HS-27A (cell line): ENCODE data around the gene SERPINF2.
"Not testable (repeated sequence)": the region's sequence is repeated elsewhere in the genome, so short reads cannot be mapped to it uniquely, and the experiment has no call there.

Experiments used
- DNase-seq: peaks from one replicate; pipeline ENCODE4 v3.0.0-alpha.2; 2012; ENCODE audit warnings: low read depth, missing footprints

The SERPINF2 gene

DNA sequence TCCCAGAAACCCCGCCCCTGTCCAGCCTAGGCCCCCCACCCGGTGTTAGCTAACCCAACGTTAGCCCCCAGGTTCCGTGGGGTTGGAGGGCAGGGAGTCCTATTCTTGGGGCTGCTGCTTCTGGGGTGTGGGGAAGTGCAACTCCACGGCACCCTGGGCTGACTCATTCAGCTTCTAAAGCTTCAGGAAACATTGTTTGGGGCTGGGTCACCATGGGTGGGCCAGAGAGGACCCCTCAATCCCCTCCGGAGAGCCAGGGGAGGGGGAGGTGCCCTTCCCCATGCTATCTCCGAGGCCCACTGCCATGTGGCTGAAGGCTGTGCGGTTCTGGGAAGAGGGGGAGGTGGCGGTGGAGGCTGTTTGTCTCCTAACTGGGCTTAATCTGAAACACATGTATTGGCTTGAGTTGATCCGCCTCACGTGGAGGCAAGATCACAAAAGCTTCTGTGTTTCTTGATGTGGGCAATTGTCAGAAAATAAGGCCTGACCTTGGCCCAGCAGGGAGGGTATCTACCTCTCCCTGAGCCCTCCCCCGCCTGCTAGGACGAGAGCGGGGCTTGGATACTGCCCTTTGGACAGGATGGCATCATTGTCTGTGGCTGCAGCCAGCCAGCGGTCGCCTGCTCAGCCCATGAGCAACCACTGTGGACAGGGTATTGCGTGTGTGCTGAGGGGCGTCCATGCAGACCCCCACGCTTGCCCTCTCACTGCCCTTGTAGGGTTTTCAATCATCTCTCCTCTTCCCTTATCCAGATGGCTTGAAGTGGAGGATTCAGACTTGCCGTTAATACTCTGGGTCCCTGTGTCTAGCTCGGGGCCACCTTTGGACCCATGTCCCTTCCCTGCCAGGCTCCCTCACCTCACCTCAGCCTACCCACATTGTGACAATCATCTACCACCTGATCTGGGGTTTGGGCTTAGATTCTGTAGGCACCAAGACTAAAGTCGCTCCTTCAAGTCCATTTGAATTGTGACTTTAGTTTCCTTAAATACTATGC lies 20.5 kb downstream of the SERPINF2 start:
- DNase-seq: no peak

DNA sequence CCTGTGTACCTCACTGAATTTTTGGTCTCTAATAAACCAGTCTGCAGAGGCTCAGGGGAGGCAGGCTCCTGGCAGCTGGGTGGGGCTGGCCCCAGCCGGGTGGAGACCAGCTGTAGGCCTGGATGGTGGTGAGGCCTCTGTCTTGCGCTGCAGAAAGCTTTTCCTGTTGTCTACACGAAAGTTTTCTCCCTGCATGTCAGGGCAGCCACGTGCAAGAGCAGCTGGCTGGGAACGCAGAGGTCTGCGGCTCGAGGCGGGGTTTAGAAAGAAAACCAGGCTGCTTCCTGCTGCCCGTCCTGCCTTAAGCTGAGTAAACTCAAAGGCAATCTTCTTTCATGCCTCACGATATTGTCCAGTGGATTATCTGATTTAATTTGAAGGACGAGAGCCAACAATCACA lies 21.6 kb downstream of the SERPINF2 start:
- no peak for DNase-seq

- not testable (repeated sequence) for DNase-seq
These were observed 22.0 kb downstream of the SERPINF2 start for GRCh38 chr17:1764705-1765104.

- no peak for DNase-seq
These were observed 22.9 kb downstream of the SERPINF2 start for GRCh38 chr17:1765576-1765975.

DNA sequence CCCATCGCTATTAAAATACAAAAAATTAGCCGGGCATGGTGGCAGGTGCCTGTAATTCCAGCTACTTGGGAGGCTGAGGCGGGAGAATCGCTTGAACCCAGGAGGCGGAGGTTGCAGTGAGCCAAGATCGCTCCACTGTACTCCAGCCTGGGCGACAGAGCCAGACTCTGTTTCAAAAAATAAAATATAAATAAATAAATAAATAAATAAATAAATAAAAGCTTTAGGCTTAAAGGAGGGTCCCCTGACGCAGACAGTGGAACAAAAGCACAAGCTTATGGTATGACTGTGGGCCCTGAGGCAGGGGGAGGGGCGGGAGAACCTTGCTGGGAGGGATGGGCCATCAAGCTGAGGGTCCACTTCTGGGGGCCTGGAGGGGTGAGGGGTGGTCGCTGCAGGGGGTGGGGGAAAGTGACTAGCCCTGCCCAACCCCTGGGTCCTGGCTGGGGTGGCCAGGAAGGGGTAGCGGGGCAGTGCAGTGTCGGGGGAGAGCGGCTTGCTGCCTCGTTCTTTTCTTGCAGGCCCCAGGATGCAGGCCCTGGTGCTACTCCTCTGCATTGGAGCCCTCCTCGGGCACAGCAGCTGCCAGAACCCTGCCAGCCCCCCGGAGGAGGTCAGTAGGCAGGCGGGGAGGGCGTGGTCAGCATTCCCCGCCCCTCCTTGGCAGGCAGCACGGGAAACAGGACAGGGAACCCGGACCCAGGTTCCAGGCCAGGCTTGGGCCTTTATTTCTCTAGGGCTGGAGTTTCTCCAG lies 23.9 kb downstream of the SERPINF2 start:
- no peak for DNase-seq

GRCh38 chr17:1767358-1767757 lies 24.7 kb downstream of the SERPINF2 start:
- DNase-seq: no peak

- no peak for DNase-seq
These were observed 27.3 kb downstream of the SERPINF2 start for GRCh38 chr17:1769822-1770477.

GRCh38 chr17:1773000-1773695 lies 30.5 kb downstream of the SERPINF2 start:
- not testable (repeated sequence) for DNase-seq

- DNase-seq: no peak
These were observed 31.1 kb downstream of the SERPINF2 start for GRCh38 chr17:1773696-1774181.

DNA sequence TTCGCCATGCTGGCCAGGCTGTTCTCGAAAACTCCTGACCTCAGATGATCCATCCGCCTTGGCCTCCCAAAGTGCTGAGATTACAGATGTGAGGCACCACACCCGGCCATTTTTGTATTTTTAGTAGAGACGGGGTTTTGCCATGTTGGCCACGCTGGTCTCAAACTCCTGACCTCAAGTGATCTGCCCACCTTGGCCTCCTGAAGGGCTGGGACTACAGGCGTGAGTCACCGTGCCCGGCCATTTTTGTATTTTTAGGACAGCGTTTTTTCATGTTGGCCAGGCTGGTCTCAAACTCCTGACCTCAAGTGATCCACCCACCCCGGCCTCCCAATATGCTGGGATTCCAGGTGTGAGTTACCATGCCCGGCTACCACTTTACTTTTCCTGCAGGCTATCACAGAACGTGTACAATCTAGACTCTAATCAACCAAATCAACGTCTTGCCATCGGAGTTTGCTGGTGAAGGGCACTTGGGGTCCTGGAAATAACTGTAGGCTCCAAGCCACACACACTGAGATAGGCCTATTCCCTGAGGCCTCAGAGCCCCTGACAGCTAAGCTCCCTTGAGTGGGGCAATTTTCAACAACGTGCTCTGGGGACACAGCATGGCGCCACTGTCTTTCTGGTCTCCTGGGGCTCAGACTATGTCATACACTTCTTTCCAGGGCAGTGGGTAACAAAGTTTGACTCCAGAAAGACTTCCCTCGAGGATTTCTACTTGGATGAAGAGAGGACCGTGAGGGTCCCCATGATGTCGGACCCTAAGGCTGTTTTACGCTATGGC lies 31.9 kb downstream of the SERPINF2 start:
- DNase-seq: no peak

- DNase-seq: no peak
These were observed 33.7 kb downstream of the SERPINF2 start for GRCh38 chr17:1776328-1776727.

- no peak for DNase-seq
These were observed 34.2 kb downstream of the SERPINF2 start for GRCh38 chr17:1776857-1777256.

GRCh38 chr17:1779571-1780131 lies 37.0 kb downstream of the SERPINF2 start:
- DNase-seq: peak; percentile 40

GRCh38 chr17:1782171-1782567 lies 39.5 kb downstream of the SERPINF2 start:
- no peak for DNase-seq

GRCh38 chr17:1783271-1783670 lies 40.6 kb downstream of the SERPINF2 start:
- DNase-seq: no peak

DNA sequence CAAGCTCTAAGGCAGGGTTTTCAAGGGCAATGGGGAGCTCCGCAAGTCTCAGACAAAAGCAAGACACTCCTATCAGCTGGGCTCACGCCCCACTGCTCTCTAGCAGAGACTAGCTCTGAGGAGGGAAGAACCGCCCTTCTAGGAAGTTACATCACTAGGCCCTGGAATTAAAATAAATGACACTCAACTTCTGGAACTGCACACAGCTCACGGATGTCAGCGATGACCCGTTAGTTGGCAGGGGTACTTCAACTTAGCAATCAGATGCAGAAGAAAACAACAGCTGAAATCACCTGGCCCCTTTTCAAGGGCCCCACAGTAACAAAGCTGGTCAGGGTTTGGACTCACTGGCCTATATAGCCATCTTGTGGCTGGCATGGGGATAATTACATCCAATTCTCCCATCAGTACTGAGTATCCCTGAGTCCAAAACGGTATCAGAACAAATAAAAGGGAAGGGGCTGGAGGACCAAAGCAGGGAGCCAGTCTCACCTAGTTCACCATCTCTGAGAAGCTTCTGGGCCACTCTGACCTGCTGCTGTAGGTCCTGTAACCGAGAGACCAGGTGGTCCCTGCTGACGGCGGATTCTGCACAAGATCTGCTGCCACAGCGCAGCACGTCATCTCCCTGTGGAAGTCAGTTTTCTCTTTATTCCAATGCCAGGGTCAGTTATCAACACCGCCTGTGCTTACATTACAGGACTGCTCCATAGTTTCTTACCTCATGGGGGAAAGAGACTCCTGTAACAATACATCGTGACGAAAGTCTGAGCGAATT lies 41.4 kb downstream of the SERPINF2 start:
- DNase-seq: no peak

- no peak for DNase-seq
These were observed 43.3 kb downstream of the SERPINF2 start for GRCh38 chr17:1785930-1786329.

DNA sequence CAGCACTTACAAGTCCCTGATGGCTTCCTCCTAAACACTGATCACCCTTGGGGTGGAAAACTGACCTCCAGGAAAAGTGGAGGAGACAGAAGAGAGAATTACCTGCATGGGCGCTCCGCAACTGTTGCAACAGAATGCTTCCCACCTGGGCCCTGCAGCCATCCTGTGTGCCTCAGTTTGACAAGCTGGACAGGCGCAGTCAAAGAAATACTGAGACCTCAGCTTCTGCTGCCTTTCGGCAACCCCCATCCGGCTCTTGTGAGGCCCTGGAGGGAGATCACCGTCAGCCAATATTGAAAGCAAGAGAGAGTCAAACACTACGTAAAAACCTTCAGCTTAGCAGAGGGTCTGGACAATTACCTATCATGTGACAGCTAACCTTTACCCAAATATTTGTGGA lies 44.0 kb downstream of the SERPINF2 start:
- no peak for DNase-seq

- peak; percentile 27 for DNase-seq
These were observed 44.7 kb downstream of the SERPINF2 start for GRCh38 chr17:1787301-1787902.
